A549 (cell line): ENCODE measurements around the gene DST. TPM values are rescaled to one million over a fixed set of nuclear protein-coding genes. Genes with fewer than 3 reads are reported as not detected.

ENCODE experiments used
- ATAC-seq, 2 experiments: fragments of 200-7000 bp in 1 of 2; fragments of >200 bp in 1 of 2; cut with Nextera tagmentation in 1 of 2; cut with Tn5 transposase in 1 of 2; 3 replicates each; pipeline versions ENCODE4 v1.8.0 to v1.9.1; 2018 to 2020; ENCODE audit warnings: mild to moderate bottlenecking in 1 of 2, moderate library complexity in 1 of 2
- CTCF ChIA-PET: fragments of 300-600 bp; sonication (Branson Sonifier 250); formaldehyde crosslinking; extraction: SDS; loops from one replicate; lab custom pipeline; 2021; ENCODE audit warnings: antibody characterized with exemption, inconsistent platforms; lab: Yijun Ruan, JAX
- POLR2A ChIA-PET: fragments of 350-600 bp; formaldehyde crosslinking; extraction: SDS; loops from one replicate; lab custom pipeline; 2021; ENCODE audit warnings: antibody characterized with exemption, inconsistent platforms; lab: Yijun Ruan, JAX
- DNase-seq, 2 experiments: peaks; one replicate each; pipeline versions ENCODE4 v3.0.0 to v3.0.0-alpha.2; 2011 to 2016; ENCODE audit warnings: low read depth in 1 of 2, low spot score in 1 of 2
- FAIRE-seq: peaks from 2 replicates; lab custom pipeline; 2011; peaks lifted over from hg19 to GRCh38; lab: Jason Lieb, UNC
- H3K27ac ChIP-seq, 2 experiments: fragments of >200 bp; sonication (Bioruptor Twin); formaldehyde crosslinking; 3 replicates each; pipeline ENCODE4 v1.5.1; 2016 to 2017
- H3K4me1 ChIP-seq: fragments of >200 bp; sonication (Bioruptor Twin); formaldehyde crosslinking; 3 replicates; pipeline ENCODE4 v1.6.1; 2016
- H3K4me2 ChIP-seq: fragments of >200 bp; sonication (Bioruptor Twin); formaldehyde crosslinking; 3 replicates; pipeline ENCODE4 v1.6.1; 2016
- H3K4me3 ChIP-seq: fragments of >200 bp; sonication (Bioruptor Twin); formaldehyde crosslinking; 3 replicates; pipeline ENCODE4 v1.5.1; 2016
- H3K9me3 ChIP-seq: fragments of >200 bp; sonication (Bioruptor Twin); formaldehyde crosslinking; 3 replicates; pipeline ENCODE4 v1.6.1; 2016
- BHLHE40 ChIP-seq: IDR thresholded peaks from 2 replicates; pipeline ENCODE4 v1.6.1; 2012; ENCODE audit warnings: low read depth, low read length, inconsistent platforms
- CBX8 ChIP-seq: fragments of 200-600 bp; sonication (generic); IDR thresholded peaks from 2 replicates; pipeline ENCODE4 v1.6.1; 2016
- CEBPB ChIP-seq, 2 experiments: fragments of >200 bp in 1 of 2; sonication (Bioruptor Twin) in 1 of 2; formaldehyde crosslinking in 1 of 2; IDR thresholded peaks; 2 replicates each; pipeline ENCODE4 v1.6.1; 2012 to 2016
- CHD2 ChIP-seq: fragments of 150-350 bp; IDR thresholded peaks from 2 replicates; pipeline ENCODE4 v1.6.1; 2014; ENCODE audit warnings: low read length; ENCODE audit not compliant: partially characterized antibody
- CHD4 ChIP-seq: fragments of 200-600 bp; sonication (generic); IDR thresholded peaks from 2 replicates; pipeline ENCODE4 v1.6.1; 2016; ENCODE audit warnings: antibody characterized with exemption, mild to moderate bottlenecking, borderline replicate concordance
- EP300 ChIP-seq, 2 experiments: fragments of >200 bp; sonication (Bioruptor Twin); formaldehyde crosslinking; IDR thresholded peaks; 2 replicates in 1 of 2; 3 replicates in 1 of 2; pipeline ENCODE4 v1.6.1; 2016 to 2017
- FOSB ChIP-seq: fragments of 250-450 bp; sonication (Bioruptor Pico); IDR thresholded peaks from 2 replicates; pipeline ENCODE4 v1.5.0; 2020; ENCODE audit warnings: mild to moderate bottlenecking, moderate library complexity
- FOSL2 ChIP-seq, 2 experiments: fragments of 450-650 bp in 1 of 2; fragments of >200 bp in 1 of 2; sonication (Bioruptor Twin) in 1 of 2; formaldehyde crosslinking; IDR thresholded peaks; 2 replicates each; pipeline versions ENCODE4 v1.5.0 to v1.6.1; 2016 to 2020; ENCODE audit warnings: mild to moderate bottlenecking in 1 of 2, moderate library complexity in 1 of 2
- HEYL ChIP-seq: fragments of 250-450 bp; sonication (Bioruptor Pico); IDR thresholded peaks from 2 replicates; pipeline ENCODE4 v1.8.0; 2021; ENCODE audit warnings: mild to moderate bottlenecking, moderate library complexity
- HOXA7 ChIP-seq: fragments of 250-450 bp; sonication (Bioruptor Pico); IDR thresholded peaks from 2 replicates; pipeline ENCODE4 v1.5.0; 2020; ENCODE audit warnings: mild to moderate bottlenecking, moderate library complexity
- HOXB5 ChIP-seq: fragments of 250-450 bp; sonication (Bioruptor Pico); IDR thresholded peaks from 2 replicates; pipeline ENCODE4 v1.5.0; 2020; ENCODE audit warnings: mild to moderate bottlenecking, moderate library complexity
- KDM1A ChIP-seq: fragments of 200-600 bp; sonication (generic); IDR thresholded peaks from 2 replicates; pipeline ENCODE4 v1.6.1; 2016; ENCODE audit warnings: low read depth, mild to moderate bottlenecking
- MYC ChIP-seq: IDR thresholded peaks from 2 replicates; pipeline ENCODE4 v1.6.1; 2012; ENCODE audit warnings: mild to moderate bottlenecking, inconsistent platforms, low read length, improper control_type of control experiment, borderline replicate concordance
- NFE2L2 ChIP-seq: fragments of 150-350 bp; conservative IDR thresholded peaks from 2 replicates; pipeline ENCODE4 v1.6.1; 2014; ENCODE audit warnings: low read length
- PHF8 ChIP-seq: fragments of 200-600 bp; sonication (generic); IDR thresholded peaks from 2 replicates; pipeline ENCODE4 v1.6.1; 2016; ENCODE audit warnings: low read depth, mild to moderate bottlenecking, antibody characterized with exemption, moderate library complexity, borderline replicate concordance
- POLR2AphosphoS2 ChIP-seq: conservative IDR thresholded peaks from 2 replicates; pipeline ENCODE4 v1.6.1; 2012; ENCODE audit warnings: low read length, improper control_type of control experiment, inconsistent platforms
- RAD21 ChIP-seq, 2 experiments: fragments of >200 bp in 1 of 2; sonication (Bioruptor Twin) in 1 of 2; formaldehyde crosslinking in 1 of 2; IDR thresholded peaks in 1 of 2; conservative IDR thresholded peaks in 1 of 2; 2 replicates in 1 of 2; 3 replicates in 1 of 2; pipeline ENCODE4 v1.6.1; 2012 to 2018; ENCODE audit warnings: inconsistent platforms in 1 of 2
- RARB ChIP-seq: fragments of 250-450 bp; sonication (Bioruptor Pico); IDR thresholded peaks from 2 replicates; pipeline ENCODE4 v1.8.0; 2021; ENCODE audit warnings: mild to moderate bottlenecking, moderate library complexity
- RCOR1 ChIP-seq: fragments of 150-350 bp; IDR thresholded peaks from 2 replicates; pipeline ENCODE4 v1.6.1; 2014; ENCODE audit warnings: antibody characterized with exemption, low read length, low read depth
- RFX5 ChIP-seq: fragments of 450-650 bp; IDR thresholded peaks from 2 replicates; pipeline ENCODE4 v1.7.1; 2014; ENCODE audit warnings: antibody characterized with exemption, mild to moderate bottlenecking, moderate library complexity
- RNF2 ChIP-seq: fragments of 200-600 bp; sonication (generic); IDR thresholded peaks from 2 replicates; pipeline ENCODE4 v1.6.1; 2016; ENCODE audit warnings: low read depth, mild to moderate bottlenecking, antibody characterized with exemption, moderate library complexity, borderline replicate concordance
- TFCP2L1 ChIP-seq: fragments of 250-450 bp; sonication (Bioruptor Pico); IDR thresholded peaks from 2 replicates; pipeline ENCODE4 v1.5.0; 2021; ENCODE audit warnings: mild to moderate bottlenecking
- TP53 ChIP-seq: fragments of 250-450 bp; sonication (Bioruptor Pico); IDR thresholded peaks from 2 replicates; pipeline ENCODE4 v1.5.0; 2021; ENCODE audit warnings: mild to moderate bottlenecking, moderate library complexity
- ZC3H11A ChIP-seq: fragments of 450-650 bp; IDR thresholded peaks from 2 replicates; pipeline ENCODE4 v1.6.1; 2014; ENCODE audit warnings: antibody characterized with exemption, mild to moderate bottlenecking
- ZFP36 ChIP-seq: fragments of 450-650 bp; IDR thresholded peaks from 2 replicates; pipeline ENCODE4 v1.6.1; 2014; ENCODE audit warnings: borderline replicate concordance; ENCODE audit not compliant: partially characterized antibody
- WGBS: methylation state at CpG from one replicate; pipeline ENCODE4 v1.1.6; 2017; ENCODE audit errors: missing lambda C conversion rate; 5-methylcytosine and 5-hydroxymethylcytosine counted together
- polyA plus RNA-seq, 4 experiments: library from polyadenylated mRNA; depleted of rRNA in 3 of 4; stranded (reverse); fragments of >200 nt; fragmentation: RNase III in 1 of 4; extraction: RNeasy Plus Mini Kit Qiagen cat#74134 plus additional on column Dnase treatment in 1 of 4; gene quantifications; 2 replicates in 3 of 4; 3 replicates in 1 of 4; pipeline ENCODE4 v1.2.3, GENCODE V29; 2011 to 2017
- TF ChIP-seq, protein P1 (sequence below): IDR thresholded peaks from 2 replicates; pipeline ENCODE4 v1.6.1; 2012
- TF ChIP-seq, protein P2 (sequence below): fragments of 200-600 bp; sonication (generic); IDR thresholded peaks from 2 replicates; pipeline ENCODE4 v1.6.1; 2016; ENCODE audit warnings: antibody characterized with exemption, mild to moderate bottlenecking, moderate library complexity
- TF ChIP-seq, protein P3 (sequence below): fragments of 450-650 bp; IDR thresholded peaks from 2 replicates; pipeline ENCODE4 v1.6.1; 2014; ENCODE audit warnings: antibody characterized with exemption

The DST gene
- polyA plus RNA-seq, 2 of the 4 experiments (the other 2 are of a cell fraction): 32.4 to 99.0 TPM

DNA sequence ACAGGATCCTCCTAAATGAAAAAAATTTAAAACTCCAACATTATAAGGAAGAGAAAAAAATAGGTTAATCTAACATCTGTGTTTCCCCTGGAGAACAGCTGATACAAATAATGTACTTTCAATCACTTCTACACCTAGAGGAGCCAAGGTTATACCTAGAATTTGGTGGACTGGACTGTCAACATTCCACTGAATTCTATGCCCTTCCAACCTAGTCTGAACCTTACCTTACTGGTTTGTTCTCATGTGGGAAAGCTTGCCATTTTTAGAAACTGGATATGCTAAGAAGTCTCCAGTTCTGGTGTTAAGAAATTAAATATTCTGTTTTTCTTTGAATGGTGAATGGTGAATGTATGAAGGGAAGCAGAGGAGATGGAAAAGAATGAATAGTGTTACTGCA lies 162.4 kb downstream of the DST start (continued):
- TF ChIP-seq, protein P1, sequence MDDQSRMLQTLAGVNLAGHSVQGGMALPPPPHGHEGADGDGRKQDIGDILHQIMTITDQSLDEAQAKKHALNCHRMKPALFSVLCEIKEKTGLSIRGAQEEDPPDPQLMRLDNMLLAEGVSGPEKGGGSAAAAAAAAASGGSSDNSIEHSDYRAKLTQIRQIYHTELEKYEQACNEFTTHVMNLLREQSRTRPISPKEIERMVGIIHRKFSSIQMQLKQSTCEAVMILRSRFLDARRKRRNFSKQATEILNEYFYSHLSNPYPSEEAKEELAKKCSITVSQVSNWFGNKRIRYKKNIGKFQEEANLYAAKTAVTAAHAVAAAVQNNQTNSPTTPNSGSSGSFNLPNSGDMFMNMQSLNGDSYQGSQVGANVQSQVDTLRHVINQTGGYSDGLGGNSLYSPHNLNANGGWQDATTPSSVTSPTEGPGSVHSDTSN: no peak
- TF ChIP-seq CBX8 (no peak), RARB (CRISPR knock-in tag) (no peak), FOSB (CRISPR knock-in tag) (no peak), CHD2 (no peak), MYC (no peak), CEBPB (IDR thresholded peaks at IDR 0.05) (no peak)
- TF ChIP-seq, all 56 proteins: peak for 0

DNA sequence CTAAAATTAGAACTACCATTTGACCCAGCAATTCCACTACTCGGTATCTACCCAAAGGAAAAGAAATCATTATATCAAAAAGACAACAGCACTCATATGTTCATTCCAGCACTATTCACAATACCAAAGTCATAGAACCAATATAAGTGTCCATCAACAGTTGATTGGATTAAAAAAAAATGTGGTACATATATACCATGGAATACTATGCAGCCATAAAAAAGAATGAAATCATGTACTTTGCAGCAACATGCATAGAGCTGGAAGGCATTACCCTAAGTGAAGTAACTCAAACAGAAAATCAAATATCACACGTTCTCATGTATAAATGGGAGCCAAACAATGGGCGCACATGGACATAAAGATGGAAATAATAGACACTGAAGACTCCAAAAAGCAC lies 163.3 kb downstream of the DST start:
- no peak overlapping the region for H3K4me2 ChIP-seq
- no peak overlapping the region for H3K4me3 ChIP-seq
- no peak for ATAC-seq
- TF ChIP-seq RFX5 (no peak), TP53 (CRISPR knock-in tag) (no peak), ZFP36 (no peak), RAD21 (conservative IDR thresholded peaks at IDR 0.05 in 1 of 2, IDR thresholded peaks at IDR 0.05 in 1 of 2) (no peak), TFCP2L1 (no peak), CHD2 (no peak), KDM1A (peak; percentile 73; the same call in 1 of the 2 replicates)
- TF ChIP-seq, protein P2, sequence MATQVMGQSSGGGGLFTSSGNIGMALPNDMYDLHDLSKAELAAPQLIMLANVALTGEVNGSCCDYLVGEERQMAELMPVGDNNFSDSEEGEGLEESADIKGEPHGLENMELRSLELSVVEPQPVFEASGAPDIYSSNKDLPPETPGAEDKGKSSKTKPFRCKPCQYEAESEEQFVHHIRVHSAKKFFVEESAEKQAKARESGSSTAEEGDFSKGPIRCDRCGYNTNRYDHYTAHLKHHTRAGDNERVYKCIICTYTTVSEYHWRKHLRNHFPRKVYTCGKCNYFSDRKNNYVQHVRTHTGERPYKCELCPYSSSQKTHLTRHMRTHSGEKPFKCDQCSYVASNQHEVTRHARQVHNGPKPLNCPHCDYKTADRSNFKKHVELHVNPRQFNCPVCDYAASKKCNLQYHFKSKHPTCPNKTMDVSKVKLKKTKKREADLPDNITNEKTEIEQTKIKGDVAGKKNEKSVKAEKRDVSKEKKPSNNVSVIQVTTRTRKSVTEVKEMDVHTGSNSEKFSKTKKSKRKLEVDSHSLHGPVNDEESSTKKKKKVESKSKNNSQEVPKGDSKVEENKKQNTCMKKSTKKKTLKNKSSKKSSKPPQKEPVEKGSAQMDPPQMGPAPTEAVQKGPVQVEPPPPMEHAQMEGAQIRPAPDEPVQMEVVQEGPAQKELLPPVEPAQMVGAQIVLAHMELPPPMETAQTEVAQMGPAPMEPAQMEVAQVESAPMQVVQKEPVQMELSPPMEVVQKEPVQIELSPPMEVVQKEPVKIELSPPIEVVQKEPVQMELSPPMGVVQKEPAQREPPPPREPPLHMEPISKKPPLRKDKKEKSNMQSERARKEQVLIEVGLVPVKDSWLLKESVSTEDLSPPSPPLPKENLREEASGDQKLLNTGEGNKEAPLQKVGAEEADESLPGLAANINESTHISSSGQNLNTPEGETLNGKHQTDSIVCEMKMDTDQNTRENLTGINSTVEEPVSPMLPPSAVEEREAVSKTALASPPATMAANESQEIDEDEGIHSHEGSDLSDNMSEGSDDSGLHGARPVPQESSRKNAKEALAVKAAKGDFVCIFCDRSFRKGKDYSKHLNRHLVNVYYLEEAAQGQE: no peak
- no peaks in the 10 kb centered on the region for H3K9me3 ChIP-seq
- DNase-seq: no peak
- no peak for FAIRE-seq
- WGBS: 95% methylated on average over 3 of the region's 3 CpGs
- H3K4me1 ChIP-seq: peaks cover 18% of the 10 kb centered on the region; the same call in 2 of the 3 replicates
- no peak overlapping the region for H3K27ac ChIP-seq
- POLR2A ChIA-PET: no interaction called here
- CTCF ChIA-PET: no interaction called here

DNA sequence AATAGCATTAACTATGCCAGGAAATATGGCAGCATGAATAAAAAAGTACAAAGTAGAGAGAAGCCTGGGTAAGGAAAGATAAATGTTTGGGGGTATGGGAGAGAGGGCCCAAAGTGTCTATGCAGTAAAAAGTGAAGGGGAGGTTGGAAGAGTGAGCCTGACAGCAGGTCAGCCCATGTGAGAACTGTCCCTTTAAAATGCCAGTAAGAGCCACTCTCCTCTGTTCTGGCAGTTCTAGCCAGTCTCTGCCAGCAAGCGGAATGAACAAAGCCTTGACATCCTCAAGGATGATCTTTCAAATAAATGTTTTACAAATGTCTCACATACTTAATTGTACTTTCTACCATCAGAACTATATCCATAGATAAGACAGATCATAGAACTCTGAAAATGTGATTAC lies 164.5 kb downstream of the DST start:
- DNase-seq: no peak
- H3K4me3 ChIP-seq: no peak overlapping the region
- 95% methylated on average over 1 of the region's 1 CpG for WGBS
- H3K27ac ChIP-seq: no peak overlapping the region
- no peak for ATAC-seq
- no peak for FAIRE-seq
- H3K4me2 ChIP-seq: no peak overlapping the region
- no peaks in the 10 kb centered on the region for H3K9me3 ChIP-seq
- ChIA-PET CTCF (no interaction called here), POLR2A (no interaction called here)
- H3K4me1 ChIP-seq: peaks cover 12% of the 10 kb centered on the region; the same call in 2 of the 3 replicates
- no peak for TF ChIP-seq CHD4
- TF ChIP-seq PHF8: no peak
- TF ChIP-seq HEYL: no peak
- TF ChIP-seq HOXA7 (CRISPR knock-in tag): no peak
- no peak for TF ChIP-seq HOXB5 (CRISPR knock-in tag)
- TF ChIP-seq ZC3H11A: no peak
- no peak for TF ChIP-seq NFE2L2
- TF ChIP-seq, protein P2: no peak
- TF ChIP-seq, protein P3, sequence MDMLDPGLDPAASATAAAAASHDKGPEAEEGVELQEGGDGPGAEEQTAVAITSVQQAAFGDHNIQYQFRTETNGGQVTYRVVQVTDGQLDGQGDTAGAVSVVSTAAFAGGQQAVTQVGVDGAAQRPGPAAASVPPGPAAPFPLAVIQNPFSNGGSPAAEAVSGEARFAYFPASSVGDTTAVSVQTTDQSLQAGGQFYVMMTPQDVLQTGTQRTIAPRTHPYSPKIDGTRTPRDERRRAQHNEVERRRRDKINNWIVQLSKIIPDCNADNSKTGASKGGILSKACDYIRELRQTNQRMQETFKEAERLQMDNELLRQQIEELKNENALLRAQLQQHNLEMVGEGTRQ: no peak
- no peak for TF ChIP-seq POLR2AphosphoS2
- no peak for TF ChIP-seq RNF2
- no peak for TF ChIP-seq BHLHE40
- no peak for TF ChIP-seq CEBPB (IDR thresholded peaks at IDR 0.05)
- no peak for TF ChIP-seq TP53 (CRISPR knock-in tag)
- no peak for TF ChIP-seq EP300 (IDR thresholded peaks at IDR 0.05)
- no peak for TF ChIP-seq FOSL2 (IDR thresholded peaks at IDR 0.05)
- no peak for TF ChIP-seq FOSL2 (CRISPR knock-in tag; IDR thresholded peaks at IDR 0.05)
- TF ChIP-seq RCOR1: no peak
